CD14-positive monocyte (primary cell): Measurements from ENCODE around the gene FAM107B. TPM values are rescaled to one million over a fixed set of nuclear protein-coding genes. Genes with fewer than 3 reads are reported as not detected.

Experiments
- DNase-seq, 3 donors: peaks; one replicate each; pipeline ENCODE4 v3.0.0-alpha.2; 2011 to 2022
- H2AFZ ChIP-seq: 2 replicates; pipeline ENCODE4 v1.6.0; 2012; ENCODE audit warnings: mild to moderate bottlenecking, low read depth, low read length, inconsistent platforms; ENCODE audit not compliant: insufficient read depth, poor library complexity, severe bottlenecking
- H3K27ac ChIP-seq, 2 donors: 1 replicate in 1 of 2; 2 replicates in 1 of 2; pipeline ENCODE4 v1.5.1; 2012 to 2013; ENCODE audit warnings: low read length in 2 of 2, control low read depth in 1 of 2, inconsistent platforms in 1 of 2, low read depth in 1 of 2, mild to moderate bottlenecking in 1 of 2
- H3K27me3 ChIP-seq, 2 donors: one replicate each; pipeline versions ENCODE4 v1.6.0 to v1.6.1; 2011 to 2013; ENCODE audit warnings: low read length in 2 of 2; ENCODE audit not compliant: control insufficient read depth in 2 of 2, insufficient read depth in 2 of 2
- H3K36me3 ChIP-seq, 2 donors: replicated peaks in 1 of 2; 1 replicate in 1 of 2; 2 replicates in 1 of 2; pipeline versions ENCODE4 v1.5.1 to v1.6.1; 2012 to 2013; ENCODE audit warnings: low read length in 2 of 2, control low read depth in 1 of 2, inconsistent platforms in 1 of 2, mild to moderate bottlenecking in 1 of 2; ENCODE audit not compliant: insufficient read depth in 2 of 2, control insufficient read depth in 1 of 2
- H3K4me1 ChIP-seq, 2 donors: 1 replicate in 1 of 2; 2 replicates in 1 of 2; pipeline versions ENCODE4 v1.5.1 to v1.6.1; 2012 to 2013; ENCODE audit warnings: low read length in 2 of 2, control low read depth in 1 of 2, inconsistent platforms in 1 of 2, mild to moderate bottlenecking in 1 of 2, moderate library complexity in 1 of 2; ENCODE audit not compliant: insufficient read depth in 2 of 2, control insufficient read depth in 1 of 2
- H3K4me2 ChIP-seq: replicated peaks from 2 replicates; pipeline ENCODE3; 2012; ENCODE audit warnings: low read length, moderate library complexity, mild to moderate bottlenecking; ENCODE audit not compliant: poor library complexity, severe bottlenecking; ENCODE audit errors: extremely low read depth
- H3K4me3 ChIP-seq, 3 experiments: fragments of 200-600 bp in 1 of 3; sonication (generic) in 1 of 3; replicated peaks in 1 of 3; 1 replicate in 2 of 3; 2 replicates in 1 of 3; pipeline ENCODE4 v1.5.1; 2011 to 2013; ENCODE audit warnings: low read length in 3 of 3, mild to moderate bottlenecking in 3 of 3, control low read depth in 2 of 3, low read depth in 2 of 3, inconsistent platforms in 1 of 3, moderate library complexity in 1 of 3
- H3K79me2 ChIP-seq: 2 replicates; pipeline ENCODE4 v1.6.0; 2012; ENCODE audit warnings: mild to moderate bottlenecking, control low read depth, inconsistent platforms, low read length, moderate library complexity; ENCODE audit not compliant: insufficient read depth
- H3K9ac ChIP-seq: 2 replicates; pipeline ENCODE4 v1.6.0; 2017; ENCODE audit warnings: low read length, mild to moderate bottlenecking; ENCODE audit not compliant: insufficient read depth, poor library complexity, severe bottlenecking
- H3K9me3 ChIP-seq, 2 donors: replicated peaks in 1 of 2; 1 replicate in 1 of 2; 2 replicates in 1 of 2; pipeline versions ENCODE4 v1.5.1 to v1.6.1; 2012 to 2013; ENCODE audit warnings: low read length in 2 of 2, control low read depth in 1 of 2; ENCODE audit not compliant: control insufficient read depth in 1 of 2, insufficient read depth in 1 of 2
- H4K20me1 ChIP-seq: 2 replicates; pipeline ENCODE4 v1.6.0; 2012; ENCODE audit warnings: mild to moderate bottlenecking, low read length, control low read depth, moderate library complexity; ENCODE audit not compliant: insufficient read depth
- H3K27ac Mint-ChIP-seq, 7 donors: one replicate each; pipeline ENCODE4 v1.8.0; 2020; ENCODE audit warnings: mild to moderate bottlenecking in 7 of 7, mixed read lengths in 7 of 7, moderate library complexity in 6 of 7, inconsistent platforms in 2 of 7
- H3K27me3 Mint-ChIP-seq, 3 donors: one replicate each; pipeline ENCODE4 v1.8.0; 2021 to 2022; ENCODE audit warnings: low read depth in 3 of 3, mild to moderate bottlenecking in 3 of 3, mixed read lengths in 3 of 3, moderate library complexity in 3 of 3, inconsistent platforms in 1 of 3
- H3K36me3 Mint-ChIP-seq, 2 donors: one replicate each; pipeline ENCODE4 v1.8.0; 2020; ENCODE audit warnings: mixed read lengths in 2 of 2, inconsistent platforms in 1 of 2, mild to moderate bottlenecking in 1 of 2
- H3K4me1 Mint-ChIP-seq: one replicate; pipeline ENCODE4 v1.8.0; 2020; ENCODE audit warnings: mild to moderate bottlenecking, mixed read lengths
- H3K4me3 Mint-ChIP-seq, 2 donors: one replicate each; pipeline ENCODE4 v1.8.0; 2020; ENCODE audit warnings: mild to moderate bottlenecking in 2 of 2, mixed read lengths in 2 of 2, moderate library complexity in 1 of 2
- H3K9me3 Mint-ChIP-seq, 7 donors: one replicate each; pipeline ENCODE4 v1.8.0; 2020 to 2022; ENCODE audit warnings: mixed read lengths in 7 of 7, mild to moderate bottlenecking in 6 of 7, moderate library complexity in 6 of 7, inconsistent platforms in 2 of 7
- WGBS: methylation state at CpG from one replicate; pipeline ENCODE4 v1.1.5; 2013; ENCODE audit warnings: missing lambda C conversion rate; ENCODE audit not compliant: insufficient coverage; 5-methylcytosine and 5-hydroxymethylcytosine counted together
- intact Hi-C, 2 donors: fragments of 100-400 bp; cut with micrococcal nuclease; formaldehyde crosslinking; loops; one replicate each; pipeline versions ENCODE4 v1.15.0 to v1.15.1; 2023
- polyA plus RNA-seq, 3 donors: library from polyadenylated mRNA; depleted of rRNA in 1 of 3; unstranded in 2 of 3; stranded (reverse) in 1 of 3; fragments of 300-500 nt in 2 of 3; fragments of >200 nt in 1 of 3; fragmentation: Illumina TruSeq in 2 of 3; gene quantifications; 1 replicate in 2 of 3; 2 replicates in 1 of 3; pipeline ENCODE4 v1.2.3, GENCODE V29; 2012 to 2021
- TF ChIP-seq, protein P1 (sequence below): fragments of 200-600 bp; IDR thresholded peaks from one replicate; pipeline ENCODE4 v1.8.0; 2022; ENCODE audit warnings: antibody characterized with exemption, mild to moderate bottlenecking

The FAM107B gene
- polyA plus RNA-seq, 3 donors = 27.2 to 68.5 (median 28.4) TPM

DNA sequence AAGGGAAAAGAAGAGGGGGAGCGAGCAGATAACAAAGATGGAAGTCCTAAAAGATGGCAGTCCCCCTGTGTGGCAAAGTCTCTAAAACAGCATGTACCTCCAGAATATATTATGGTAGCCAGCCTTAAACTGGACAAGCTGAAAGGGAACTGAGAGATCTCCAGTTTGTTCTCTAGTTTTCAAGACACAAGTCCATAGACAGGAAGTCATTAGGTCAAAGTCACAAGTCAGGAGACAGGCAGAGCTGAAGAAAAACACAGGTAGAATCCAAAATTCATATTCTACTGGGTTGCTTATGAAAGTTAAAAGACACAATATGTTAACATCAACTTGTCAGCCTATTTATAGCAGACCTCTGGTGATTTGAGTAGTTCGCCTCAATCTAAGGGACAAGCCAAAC is 38.7 kb downstream of the FAM107B start:
- no peaks in the 10 kb centered on the region for H3K36me3 ChIP-seq
- H3K27ac ChIP-seq = no peak overlapping the region
- DNase-seq = no peak
- Mint-ChIP-seq H3K4me3 (no peak overlapping the region), H3K9me3 (peaks cover 0 to 2% (median 0%) of the 10 kb centered on the region in 7 donors), H3K36me3 (no peaks in the 10 kb centered on the region), H3K27ac (no peak overlapping the region), H3K27me3 (no peaks in the 10 kb centered on the region), H3K4me1 (peaks cover 28% of the 10 kb centered on the region)
- H3K4me1 ChIP-seq = peaks cover 22 to 25% of the 10 kb centered on the region in 2 donors
- H4K20me1 ChIP-seq = no peaks in the 10 kb centered on the region
- H3K9ac ChIP-seq = no peak overlapping the region
- no peak overlapping the region for H2AFZ ChIP-seq
- no peak overlapping the region for H3K4me3 ChIP-seq
- H3K79me2 ChIP-seq = no peaks in the 10 kb centered on the region
- WGBS = no CpG with 5 or more reads among the region's 2 CpGs
- TF ChIP-seq, protein P1, sequence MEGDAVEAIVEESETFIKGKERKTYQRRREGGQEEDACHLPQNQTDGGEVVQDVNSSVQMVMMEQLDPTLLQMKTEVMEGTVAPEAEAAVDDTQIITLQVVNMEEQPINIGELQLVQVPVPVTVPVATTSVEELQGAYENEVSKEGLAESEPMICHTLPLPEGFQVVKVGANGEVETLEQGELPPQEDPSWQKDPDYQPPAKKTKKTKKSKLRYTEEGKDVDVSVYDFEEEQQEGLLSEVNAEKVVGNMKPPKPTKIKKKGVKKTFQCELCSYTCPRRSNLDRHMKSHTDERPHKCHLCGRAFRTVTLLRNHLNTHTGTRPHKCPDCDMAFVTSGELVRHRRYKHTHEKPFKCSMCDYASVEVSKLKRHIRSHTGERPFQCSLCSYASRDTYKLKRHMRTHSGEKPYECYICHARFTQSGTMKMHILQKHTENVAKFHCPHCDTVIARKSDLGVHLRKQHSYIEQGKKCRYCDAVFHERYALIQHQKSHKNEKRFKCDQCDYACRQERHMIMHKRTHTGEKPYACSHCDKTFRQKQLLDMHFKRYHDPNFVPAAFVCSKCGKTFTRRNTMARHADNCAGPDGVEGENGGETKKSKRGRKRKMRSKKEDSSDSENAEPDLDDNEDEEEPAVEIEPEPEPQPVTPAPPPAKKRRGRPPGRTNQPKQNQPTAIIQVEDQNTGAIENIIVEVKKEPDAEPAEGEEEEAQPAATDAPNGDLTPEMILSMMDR = no peak
- H3K27me3 ChIP-seq = no peaks in the 10 kb centered on the region
- intact Hi-C loops = no loop called here
- no peaks in the 10 kb centered on the region for H3K9me3 ChIP-seq
- no peak overlapping the region for H3K4me2 ChIP-seq

DNA sequence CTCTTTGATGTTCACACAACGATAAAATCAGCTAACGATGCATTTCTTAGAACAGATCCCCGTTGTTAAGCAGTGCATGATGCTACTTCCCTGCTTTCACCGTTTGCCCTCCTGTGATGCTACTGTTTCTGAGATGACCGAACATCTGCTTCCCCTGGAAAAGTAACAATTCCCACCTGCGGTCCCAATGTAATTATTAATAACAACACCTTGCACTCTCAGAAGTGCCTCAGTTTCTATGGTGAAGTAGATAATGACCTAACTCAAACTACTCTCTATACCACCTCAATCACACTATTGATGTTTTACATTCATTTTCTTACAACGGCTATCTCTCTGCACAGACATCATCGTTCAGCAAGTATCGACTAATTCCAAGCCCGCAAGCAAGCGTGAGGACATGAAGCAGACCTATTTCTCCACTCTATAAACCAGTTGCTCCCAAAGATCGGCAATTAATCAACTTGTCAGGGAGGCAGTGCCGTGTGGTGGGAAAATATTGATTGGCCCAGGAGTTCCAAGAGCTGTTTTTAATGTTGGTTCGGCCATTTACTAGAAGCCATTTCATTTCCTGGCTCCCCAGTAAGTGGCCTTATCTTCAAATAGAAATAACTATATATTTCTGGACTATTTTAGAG is 42.7 kb downstream of the FAM107B start:
- H3K36me3 ChIP-seq = no peaks in the 10 kb centered on the region
- TF ChIP-seq, protein P1 = no peak
- no peaks in the 10 kb centered on the region for H3K36me3 Mint-ChIP-seq
- intact Hi-C loops = no loop called here
- no peak overlapping the region for H3K4me3 Mint-ChIP-seq
- H3K27ac ChIP-seq = no peak overlapping the region
- no peaks in the 10 kb centered on the region for H4K20me1 ChIP-seq
- DNase-seq = no peak
- no peaks in the 10 kb centered on the region for H3K27me3 ChIP-seq
- H3K27me3 Mint-ChIP-seq = peaks cover 0 to 2% (median 0%) of the 10 kb centered on the region in 3 donors
- H3K4me2 ChIP-seq = no peak overlapping the region
- H3K27ac Mint-ChIP-seq = no peak overlapping the region
- H2AFZ ChIP-seq = no peak overlapping the region
- H3K79me2 ChIP-seq = no peaks in the 10 kb centered on the region
- H3K4me3 ChIP-seq = no peak overlapping the region
- peaks cover 0 to 2% (median 0%) of the 10 kb centered on the region in 7 donors for H3K9me3 Mint-ChIP-seq
- WGBS = 95% methylated on average over 7 of the region's 14 CpGs
- H3K9ac ChIP-seq = no peak overlapping the region
- H3K4me1 Mint-ChIP-seq = peaks cover 17% of the 10 kb centered on the region
- no peaks in the 10 kb centered on the region for H3K9me3 ChIP-seq
- H3K4me1 ChIP-seq = peaks cover 13 to 17% of the 10 kb centered on the region in 2 donors
